ENCODE measurements around the gene MVD.

The MVD gene

DNA sequence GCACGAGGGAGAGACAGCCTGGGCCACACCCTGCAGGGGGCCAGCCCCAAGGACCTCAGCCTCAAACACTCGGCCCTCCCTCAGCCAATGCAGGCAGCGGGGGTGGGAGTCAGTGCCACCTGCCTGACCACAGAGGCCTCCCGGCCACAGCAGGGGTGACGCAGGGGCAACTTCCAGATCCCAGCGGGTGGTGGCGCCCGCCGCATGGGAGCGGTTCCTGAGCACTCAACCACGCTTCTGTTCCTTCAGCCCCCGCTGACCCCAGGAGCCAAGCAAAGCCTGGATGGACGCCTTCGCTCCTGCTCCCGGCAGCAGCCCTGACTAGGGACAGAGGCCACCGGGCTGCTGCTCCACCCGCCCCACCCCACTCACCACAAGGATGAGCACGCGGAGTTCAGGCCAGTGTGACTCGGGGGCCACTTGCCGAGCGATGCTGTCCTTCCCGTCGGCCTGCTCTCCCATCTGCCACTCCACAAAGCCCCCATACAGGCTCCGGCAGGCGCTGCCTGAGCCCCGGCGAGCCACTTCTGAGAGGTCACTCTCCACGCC is 7.1 kb downstream of the MVD start:
- no peak overlapping the region for H3K4me3 ChIP-seq (ENCODE audit: low read depth, low read length)
- no peaks in the 10 kb centered on the region for H3K4me1 ChIP-seq
- no peak for DNase-seq
- H3K36me3 ChIP-seq: peaks cover 16% of the 10 kb centered on the region
- H3K9me3 ChIP-seq: no peaks in the 10 kb centered on the region
- TF ChIP-seq, protein P1, sequence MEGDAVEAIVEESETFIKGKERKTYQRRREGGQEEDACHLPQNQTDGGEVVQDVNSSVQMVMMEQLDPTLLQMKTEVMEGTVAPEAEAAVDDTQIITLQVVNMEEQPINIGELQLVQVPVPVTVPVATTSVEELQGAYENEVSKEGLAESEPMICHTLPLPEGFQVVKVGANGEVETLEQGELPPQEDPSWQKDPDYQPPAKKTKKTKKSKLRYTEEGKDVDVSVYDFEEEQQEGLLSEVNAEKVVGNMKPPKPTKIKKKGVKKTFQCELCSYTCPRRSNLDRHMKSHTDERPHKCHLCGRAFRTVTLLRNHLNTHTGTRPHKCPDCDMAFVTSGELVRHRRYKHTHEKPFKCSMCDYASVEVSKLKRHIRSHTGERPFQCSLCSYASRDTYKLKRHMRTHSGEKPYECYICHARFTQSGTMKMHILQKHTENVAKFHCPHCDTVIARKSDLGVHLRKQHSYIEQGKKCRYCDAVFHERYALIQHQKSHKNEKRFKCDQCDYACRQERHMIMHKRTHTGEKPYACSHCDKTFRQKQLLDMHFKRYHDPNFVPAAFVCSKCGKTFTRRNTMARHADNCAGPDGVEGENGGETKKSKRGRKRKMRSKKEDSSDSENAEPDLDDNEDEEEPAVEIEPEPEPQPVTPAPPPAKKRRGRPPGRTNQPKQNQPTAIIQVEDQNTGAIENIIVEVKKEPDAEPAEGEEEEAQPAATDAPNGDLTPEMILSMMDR (IDR thresholded peaks at IDR 0.05; ENCODE audit: low read depth, low read length): no peak
- H3K27me3 ChIP-seq: no peaks in the 10 kb centered on the region

- Histone ChIP-seq H3K36me3 (peaks cover 16% of the 10 kb centered on the region), H3K4me3 (ENCODE audit: low read depth, low read length) (no peak overlapping the region), H3K9me3 (no peaks in the 10 kb centered on the region), H3K4me1 (no peaks in the 10 kb centered on the region), H3K27me3 (no peaks in the 10 kb centered on the region)
- DNase-seq: no peak
- TF ChIP-seq, protein P1 (IDR thresholded peaks at IDR 0.05; ENCODE audit: low read depth, low read length): no peak
Observed at GRCh38 chr16:88655053-88655732, 7.7 kb downstream of the MVD start.

DNA sequence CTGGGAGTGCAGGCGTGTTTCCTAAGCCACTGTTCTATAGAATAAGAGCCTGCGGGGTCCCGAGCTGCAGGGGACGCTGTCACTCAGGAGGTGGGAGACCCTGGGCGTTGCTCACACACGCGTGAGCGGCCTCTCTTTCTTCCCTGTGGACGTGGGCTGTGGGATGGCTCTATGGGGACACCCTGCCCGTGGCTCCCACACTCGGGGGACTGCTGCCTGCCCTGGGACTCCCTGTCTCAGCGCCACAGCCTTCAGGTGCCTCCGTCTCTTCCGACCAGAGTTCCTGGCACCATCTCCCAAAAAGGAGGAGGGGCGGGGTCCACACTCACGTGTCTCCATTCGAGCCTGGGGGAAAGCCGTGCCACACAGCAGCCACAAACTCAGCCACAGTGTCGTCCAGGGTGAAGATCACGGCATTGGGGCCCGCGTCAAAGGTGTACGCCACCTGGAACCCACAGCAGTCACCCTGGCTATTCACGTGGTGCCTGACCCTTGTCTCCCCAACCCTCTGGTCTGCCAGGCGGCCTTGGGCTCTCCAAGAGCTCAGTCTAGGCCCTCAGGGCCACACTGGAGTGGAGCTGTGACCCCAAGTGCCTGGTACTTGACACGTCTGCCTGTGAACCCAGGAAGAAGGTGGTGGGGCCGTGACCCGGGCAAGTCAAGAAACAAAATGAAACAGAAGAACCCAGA is 8.4 kb downstream of the MVD start:
- Histone ChIP-seq H3K27me3 (no peaks in the 10 kb centered on the region), H3K4me1 (peaks cover 3% of the 10 kb centered on the region; the same call in 1 of the 2 replicates), H3K9me3 (no peaks in the 10 kb centered on the region), H3K36me3 (peaks cover 16% of the 10 kb centered on the region), H3K4me3 (ENCODE audit: low read depth, low read length) (no peak overlapping the region)
- DNase-seq: no peak
- TF ChIP-seq, protein P1 (IDR thresholded peaks at IDR 0.05; ENCODE audit: low read depth, low read length): no peak

DNA sequence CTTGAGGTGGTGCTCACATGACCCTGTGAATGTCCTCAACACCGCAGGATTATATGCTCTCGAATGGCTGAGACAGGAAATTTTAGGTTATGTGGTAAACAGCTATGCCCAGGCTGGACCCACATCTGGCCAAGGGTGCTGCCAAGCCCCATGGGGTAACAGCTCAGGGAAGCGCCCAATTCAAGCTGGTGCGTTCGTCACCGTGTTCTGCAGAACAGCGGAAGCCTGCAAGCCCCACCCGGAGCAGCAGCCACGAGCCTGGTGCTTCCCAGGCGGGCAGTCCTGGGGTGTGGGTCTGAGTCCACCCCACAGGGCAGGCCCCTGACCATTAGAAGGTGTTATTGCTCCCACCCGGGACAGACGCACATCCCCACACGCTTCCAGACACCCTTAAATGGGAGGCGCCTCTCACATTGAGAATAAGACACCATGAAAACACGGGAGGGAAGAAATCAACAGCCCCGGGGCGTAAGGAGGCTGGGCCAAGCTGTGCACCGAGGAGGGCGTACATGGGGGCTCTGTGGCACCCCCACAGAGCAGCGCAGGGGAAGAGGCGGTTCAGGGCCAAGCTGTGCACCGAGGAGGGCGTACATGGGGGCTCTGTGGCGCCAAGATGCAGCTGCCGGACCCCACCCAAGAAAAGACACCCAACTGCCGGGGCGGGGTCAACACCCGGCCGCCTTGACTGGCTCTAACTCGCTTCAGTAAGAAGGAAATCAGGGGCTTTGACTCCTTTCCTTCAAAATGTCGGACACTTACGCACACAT is 9.1 kb downstream of the MVD start:
- Histone ChIP-seq H3K27me3 (no peaks in the 10 kb centered on the region), H3K9me3 (no peaks in the 10 kb centered on the region), H3K36me3 (peaks cover 16% of the 10 kb centered on the region), H3K4me3 (ENCODE audit: low read depth, low read length) (no peak overlapping the region), H3K4me1 (peaks cover 3% of the 10 kb centered on the region; the same call in 1 of the 2 replicates)
- DNase-seq: no peak
- TF ChIP-seq, protein P1 (IDR thresholded peaks at IDR 0.05; ENCODE audit: low read depth, low read length): no peak

GRCh38 chr16:88653101-88653500 is 9.8 kb downstream of the MVD start:
- Histone ChIP-seq H3K36me3 (peaks cover 16% of the 10 kb centered on the region), H3K4me1 (peaks cover 3% of the 10 kb centered on the region; the same call in 1 of the 2 replicates), H3K27me3 (no peaks in the 10 kb centered on the region), H3K9me3 (no peaks in the 10 kb centered on the region), H3K4me3 (ENCODE audit: low read depth, low read length) (no peak overlapping the region)
- no peak for DNase-seq
- TF ChIP-seq, protein P1 (IDR thresholded peaks at IDR 0.05; ENCODE audit: low read depth, low read length): no peak

Data from BE2C (cell line).